ENCODE measurements around the gene FAM131B. TPM values are rescaled to one million over a fixed set of nuclear protein-coding genes. Genes with fewer than 3 reads are reported as not detected.

FAM131B gene
- total and polyA plus RNA-seq, 2 of the 8 experiments (the other 6 are each of a cell fraction or from before 2014, with no cell fraction given) = 23.1 to 38.2 TPM

DNA sequence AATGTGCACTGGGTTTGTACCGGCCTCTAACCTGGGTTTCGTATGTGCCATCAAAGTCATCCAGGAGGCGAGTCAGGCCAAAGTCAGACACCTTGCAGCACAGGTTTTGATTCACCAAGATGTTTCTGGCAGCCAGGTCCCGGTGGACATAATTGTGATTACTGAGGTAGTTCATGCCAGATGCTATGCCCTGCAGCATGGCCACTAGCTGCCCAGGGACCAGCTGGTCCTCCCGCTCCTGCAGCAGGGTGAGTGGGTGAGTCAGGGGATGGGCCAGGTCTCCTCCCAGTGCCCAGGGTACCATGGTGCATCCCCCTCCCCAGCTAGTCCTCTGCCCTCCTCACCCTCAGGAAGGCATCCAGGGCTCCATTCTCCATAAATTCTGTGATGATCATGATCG, 32.3 kb upstream of the FAM131B start:
- ChIA-PET CTCF (ENCODE audit: partially characterized antibody) (interaction anchor here (1.3 to 23.5 kb wide), 6 partner anchors 11 to 95 kb away, joined by 3 to 359 read pairs (median 20); partner anchors contain the start of genes EPHA1 and ZYX), POLR2A (ENCODE audit: partially characterized antibody) (interaction anchor here (1.2 to 25.2 kb wide), 4 partner anchors 11 to 63 kb away, joined by 3 to 518 read pairs (median 24); partner anchors contain the start of genes EPHA1, FAM131B and ZYX)
- Histone ChIP-seq H2AK5ac (ENCODE audit: low read depth, low read length) (no peak overlapping the region), H4K91ac (replicated peaks; ENCODE audit: insufficient read length, low read length) (no peak overlapping the region), H3K23me2 (ENCODE audit: low read depth, low read length) (no peaks in the 10 kb centered on the region), H3K18ac (ENCODE audit: extremely low read depth, low read length) (no peak overlapping the region), H3K4me3 (ENCODE audit: extremely low read depth in 1 of 4, insufficient read depth in 2 of 4, low read depth in 3 of 4, low read length in 4 of 4) (no peak overlapping the region), H2BK15ac (ENCODE audit: low read length) (no peak overlapping the region), H3K4me2 (ENCODE audit: insufficient read depth in 1 of 2, low read depth in 2 of 2, low read length in 2 of 2) (no peak overlapping the region), H2BK12ac (ENCODE audit: low read depth, low read length) (no peak overlapping the region), H2BK20ac (ENCODE audit: low read length) (no peak overlapping the region), H3K14ac (ENCODE audit: insufficient read length) (no peak overlapping the region), H4K5ac (ENCODE audit: insufficient read length, low read depth, low read length) (no peak overlapping the region), H3K79me2 (ENCODE audit: control insufficient read depth in 1 of 2, insufficient read depth in 2 of 2, low read length in 2 of 2) (no peaks in the 10 kb centered on the region), H3K23ac (ENCODE audit: insufficient read length) (no peak overlapping the region), H3K4ac (replicated peaks; ENCODE audit: insufficient read length, low read depth, low read length) (no peak overlapping the region), H3K9me3 (ENCODE audit: insufficient read depth in 2 of 2, low read depth in 1 of 2, low read length in 1 of 2) (no peaks in the 10 kb centered on the region), H4K8ac (ENCODE audit: extremely low read depth, insufficient read depth, low read length) (no peak overlapping the region), H4K20me1 (replicated peaks in 1 of 2; ENCODE audit: control insufficient read depth in 1 of 2, insufficient read depth in 2 of 2, low read length in 2 of 2) (peaks cover 27 to 44% of the 10 kb centered on the region in 2 experiments), H2BK120ac (replicated peaks; ENCODE audit: low read depth, low read length) (no peak overlapping the region), H2BK5ac (ENCODE audit: low read depth, low read length) (no peak overlapping the region), H3K79me1 (ENCODE audit: low read depth, low read length) (peaks cover 2% of the 10 kb centered on the region; the same call in 1 of the 2 replicates), H3K56ac (replicated peaks; ENCODE audit: insufficient read length, low read depth, low read length) (no peak overlapping the region), H3K27ac (ENCODE audit: low read depth, low read length) (no peak overlapping the region), H3K36me3 (ENCODE audit: control insufficient read depth in 2 of 4, insufficient read depth in 4 of 4, low read length in 3 of 4) (peaks cover 44 to 94% (median 89%) of the 10 kb centered on the region in 4 experiments), H3K27me3 (replicated peaks in 1 of 4; ENCODE audit: control insufficient read depth in 3 of 4, extremely low read depth in 1 of 4, insufficient read depth in 3 of 4, low read length in 3 of 4) (no peaks in the 10 kb centered on the region), H3K4me1 (replicated peaks in 1 of 4; ENCODE audit: control insufficient read depth in 3 of 4, insufficient read depth in 4 of 4, low read length in 3 of 4) (no peaks in the 10 kb centered on the region; a peak in 1 of 7 replicates), H3K9ac (replicated peaks in 1 of 4; ENCODE audit: extremely low read depth in 1 of 4, low read depth in 3 of 4, low read length in 3 of 4) (no peak overlapping the region), H2AFZ (ENCODE audit: low read length) (no peak overlapping the region)
- no peak for DNase-seq (ENCODE audit: low read depth in 1 of 2, low spot score in 2 of 2)
- 96% methylated on average over 6 of the region's 6 CpGs; no CpG with 5 or more reads in 1 of the 2 experiments for WGBS, 2 experiments (ENCODE audit: extremely low coverage in 1 of 2, insufficient coverage in 1 of 2, insufficient read length in 1 of 2, insufficient replicate concordance in 2 of 2, low coverage in 1 of 2, low lambda C conversion rate in 2 of 2, missing lambda C conversion rate in 1 of 2)
- FAIRE-seq = no peak
- TF ChIP-seq, protein P1, sequence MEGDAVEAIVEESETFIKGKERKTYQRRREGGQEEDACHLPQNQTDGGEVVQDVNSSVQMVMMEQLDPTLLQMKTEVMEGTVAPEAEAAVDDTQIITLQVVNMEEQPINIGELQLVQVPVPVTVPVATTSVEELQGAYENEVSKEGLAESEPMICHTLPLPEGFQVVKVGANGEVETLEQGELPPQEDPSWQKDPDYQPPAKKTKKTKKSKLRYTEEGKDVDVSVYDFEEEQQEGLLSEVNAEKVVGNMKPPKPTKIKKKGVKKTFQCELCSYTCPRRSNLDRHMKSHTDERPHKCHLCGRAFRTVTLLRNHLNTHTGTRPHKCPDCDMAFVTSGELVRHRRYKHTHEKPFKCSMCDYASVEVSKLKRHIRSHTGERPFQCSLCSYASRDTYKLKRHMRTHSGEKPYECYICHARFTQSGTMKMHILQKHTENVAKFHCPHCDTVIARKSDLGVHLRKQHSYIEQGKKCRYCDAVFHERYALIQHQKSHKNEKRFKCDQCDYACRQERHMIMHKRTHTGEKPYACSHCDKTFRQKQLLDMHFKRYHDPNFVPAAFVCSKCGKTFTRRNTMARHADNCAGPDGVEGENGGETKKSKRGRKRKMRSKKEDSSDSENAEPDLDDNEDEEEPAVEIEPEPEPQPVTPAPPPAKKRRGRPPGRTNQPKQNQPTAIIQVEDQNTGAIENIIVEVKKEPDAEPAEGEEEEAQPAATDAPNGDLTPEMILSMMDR (IDR thresholded peaks at IDR 0.05; ENCODE audit: control extremely low read depth in 1 of 3, insufficient read depth in 1 of 3, low read depth in 1 of 3, low read length in 3 of 3) = no peak
- TF ChIP-seq GABPA (IDR thresholded peaks at IDR 0.05; ENCODE audit: borderline replicate concordance, insufficient read depth, low read length) (no peak), EP300 (IDR thresholded peaks at IDR 0.05; ENCODE audit: borderline replicate concordance in 1 of 2, low read depth in 2 of 2, low read length in 2 of 2) (no peak), KDM5A (IDR thresholded peaks at IDR 0.05; ENCODE audit: low read length) (no peak), JUND (IDR thresholded peaks at IDR 0.05; ENCODE audit: low read length) (no peak), SP2 (IDR thresholded peaks at IDR 0.05; ENCODE audit: low read length) (no peak), EZH2 (IDR thresholded peaks at IDR 0.05; ENCODE audit: low read depth, low read length, severe bottlenecking) (no peak), RBBP5 (IDR thresholded peaks at IDR 0.05; ENCODE audit: borderline replicate concordance, low read depth, low read length) (no peak), EGR1 (IDR thresholded peaks at IDR 0.05; ENCODE audit: borderline replicate concordance, low read depth, low read length) (no peak)
- TF ChIP-seq, protein P2, sequence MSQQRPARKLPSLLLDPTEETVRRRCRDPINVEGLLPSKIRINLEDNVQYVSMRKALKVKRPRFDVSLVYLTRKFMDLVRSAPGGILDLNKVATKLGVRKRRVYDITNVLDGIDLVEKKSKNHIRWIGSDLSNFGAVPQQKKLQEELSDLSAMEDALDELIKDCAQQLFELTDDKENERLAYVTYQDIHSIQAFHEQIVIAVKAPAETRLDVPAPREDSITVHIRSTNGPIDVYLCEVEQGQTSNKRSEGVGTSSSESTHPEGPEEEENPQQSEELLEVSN (IDR thresholded peaks at IDR 0.05) = no peak
